PC-9 (cell line): ENCODE measurements around the gene DNAJC22. TPM values are rescaled to one million over a fixed set of nuclear protein-coding genes. Genes with fewer than 3 reads are reported as not detected.
A peak's percentile ranks its signal among the peaks of the same experiment; 100 is the strongest.
"Not testable (repeated sequence)": the region's sequence is repeated elsewhere in the genome, so short reads cannot be mapped to it uniquely, and the experiment has no call there.

ENCODE experiments used
- BruUV-seq: library from RNA; stranded (reverse); fragments of 400-500 nt; replicated peaks from 2 replicates; lab custom pipeline; 2021; lab: Mats Ljungman, UMichigan
- CTCF ChIA-PET: fragments of 300-600 bp; sonication (Branson Sonifier 250); formaldehyde crosslinking; loops from one replicate; lab custom pipeline; 2022; ENCODE audit warnings: antibody characterized with exemption; lab: Charles Lee
- POLR2A ChIA-PET: fragments of 300-600 bp; sonication (Branson Sonifier 250); formaldehyde crosslinking; loops from one replicate; lab custom pipeline; 2022; ENCODE audit warnings: antibody characterized with exemption; ENCODE audit not compliant: unreplicated experiment; lab: Charles Lee
- DNase-seq, 2 experiments: peaks; one replicate each; pipeline versions ENCODE4 v3.0.0 to v3.0.0-alpha.2; 2015 to 2022; ENCODE audit warnings: mixed read lengths in 1 of 2
- H2AFZ ChIP-seq: fragments of 200-600 bp; sonication (generic); 2 replicates; pipeline ENCODE4 v1.8.1; 2017; ENCODE audit warnings: antibody characterized with exemption
- H3F3A ChIP-seq: fragments of 200-600 bp; sonication (generic); 2 replicates; pipeline ENCODE4 v1.8.1; 2017; ENCODE audit warnings: antibody characterized with exemption, mild to moderate bottlenecking, low read depth; ENCODE audit not compliant: insufficient read depth
- H3K27ac ChIP-seq: fragments of 200-600 bp; sonication (generic); 2 replicates; pipeline ENCODE4 v1.6.1; 2016; ENCODE audit warnings: mixed run types
- H3K27me3 ChIP-seq: fragments of 200-600 bp; sonication (generic); 2 replicates; pipeline ENCODE4 v1.6.1; 2016; ENCODE audit warnings: low read depth, mixed run types; ENCODE audit not compliant: insufficient read depth
- H3K36me3 ChIP-seq: fragments of 200-600 bp; sonication (generic); 2 replicates; pipeline ENCODE4 v1.6.1; 2016; ENCODE audit warnings: low read depth, mixed run types
- H3K4me1 ChIP-seq: fragments of 200-600 bp; sonication (generic); replicated peaks from 2 replicates; pipeline ENCODE4 v1.6.1; 2016; ENCODE audit warnings: mixed run types; ENCODE audit not compliant: insufficient read depth
- H3K4me2 ChIP-seq: fragments of 200-600 bp; sonication (generic); 2 replicates; pipeline ENCODE4 v1.6.1; 2017; ENCODE audit warnings: mixed run types
- H3K4me3 ChIP-seq: fragments of 200-600 bp; sonication (generic); 2 replicates; pipeline ENCODE4 v1.6.1; 2016; ENCODE audit warnings: mixed run types
- H3K79me2 ChIP-seq: fragments of 200-600 bp; sonication (generic); 2 replicates; pipeline ENCODE4 v1.6.1; 2017; ENCODE audit warnings: low read depth, mixed run types
- H3K9me2 ChIP-seq: fragments of 200-600 bp; sonication (generic); 2 replicates; pipeline ENCODE4 v1.8.1; 2017; ENCODE audit warnings: mild to moderate bottlenecking; ENCODE audit not compliant: insufficient read depth
- H3K9me3 ChIP-seq: fragments of 200-600 bp; sonication (generic); 2 replicates; pipeline ENCODE4 v1.8.1; 2016; ENCODE audit warnings: low read depth; ENCODE audit not compliant: insufficient read depth
- H4K20me1 ChIP-seq: fragments of 200-600 bp; sonication (generic); 2 replicates; pipeline ENCODE4 v1.8.1; 2017; ENCODE audit not compliant: insufficient read depth
- CTCF ChIP-seq: fragments of 200-600 bp; sonication (generic); conservative IDR thresholded peaks from 2 replicates; pipeline ENCODE4 v1.6.1; 2017; ENCODE audit warnings: mixed run types, antibody characterized with exemption, mild to moderate bottlenecking, moderate library complexity
- EZH2 ChIP-seq: fragments of 200-600 bp; sonication (generic); IDR thresholded peaks from 2 replicates; pipeline ENCODE4 v1.8.0; 2017; ENCODE audit warnings: antibody characterized with exemption, low read depth
- intact Hi-C: fragments of 100-400 bp; cut with micrococcal nuclease; formaldehyde crosslinking; loops from one replicate; pipeline ENCODE4 v1.10.0; 2022; ENCODE audit not compliant: unreplicated experiment
- total RNA-seq: library from RNA; stranded (reverse); gene quantifications from 2 replicates; pipeline ENCODE4 v1.2.3, GENCODE V29; 2021

DNAJC22 gene
- total RNA-seq, 1 experiment from 2014 or later = 3.7 TPM

DNA sequence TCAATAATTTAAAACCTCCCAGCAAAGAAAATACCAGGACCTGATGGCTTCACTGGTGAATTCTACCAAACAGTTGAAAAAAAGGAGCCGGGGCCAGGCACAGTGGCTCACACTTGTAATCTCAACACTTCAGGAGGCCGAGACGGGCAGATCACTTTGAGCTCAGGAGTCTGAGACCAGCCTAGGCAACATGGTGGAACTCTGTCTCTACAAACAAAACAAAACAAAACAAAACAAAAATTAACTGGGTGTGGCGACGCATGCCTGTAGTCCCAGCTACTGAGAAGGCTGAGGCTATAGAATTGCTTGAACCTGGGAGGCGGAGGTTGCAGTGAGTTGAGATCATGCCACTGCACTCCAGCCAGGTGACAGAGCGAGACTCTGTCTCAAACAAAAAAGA, 37.3 kb upstream of the DNAJC22 start:
- ChIA-PET POLR2A (interaction anchor here (0.6 kb wide), 1 partner anchor 9 kb away, joined by 3 read pairs; no protein-coding TSS in a partner anchor), CTCF (no interaction called here)
- no peak overlapping the region for H2AFZ ChIP-seq
- no peak overlapping the region for H3K27ac ChIP-seq
- no peak for DNase-seq
- no peaks in the 10 kb centered on the region for H3F3A ChIP-seq
- H3K36me3 ChIP-seq = no peaks in the 10 kb centered on the region
- intact Hi-C loops = no loop called here
- H3K9me2 ChIP-seq = no peaks in the 10 kb centered on the region
- H3K9me3 ChIP-seq = no peaks in the 10 kb centered on the region
- no peak overlapping the region for H3K4me2 ChIP-seq
- TF ChIP-seq EZH2 (no peak), CTCF (no peak)
- no peaks in the 10 kb centered on the region for H3K4me1 ChIP-seq
- H4K20me1 ChIP-seq = no peaks in the 10 kb centered on the region
- H3K4me3 ChIP-seq = no peak overlapping the region
- H3K27me3 ChIP-seq = no peaks in the 10 kb centered on the region
- no peaks in the 10 kb centered on the region for H3K79me2 ChIP-seq
- BruUV-seq = no TSS peak

DNA sequence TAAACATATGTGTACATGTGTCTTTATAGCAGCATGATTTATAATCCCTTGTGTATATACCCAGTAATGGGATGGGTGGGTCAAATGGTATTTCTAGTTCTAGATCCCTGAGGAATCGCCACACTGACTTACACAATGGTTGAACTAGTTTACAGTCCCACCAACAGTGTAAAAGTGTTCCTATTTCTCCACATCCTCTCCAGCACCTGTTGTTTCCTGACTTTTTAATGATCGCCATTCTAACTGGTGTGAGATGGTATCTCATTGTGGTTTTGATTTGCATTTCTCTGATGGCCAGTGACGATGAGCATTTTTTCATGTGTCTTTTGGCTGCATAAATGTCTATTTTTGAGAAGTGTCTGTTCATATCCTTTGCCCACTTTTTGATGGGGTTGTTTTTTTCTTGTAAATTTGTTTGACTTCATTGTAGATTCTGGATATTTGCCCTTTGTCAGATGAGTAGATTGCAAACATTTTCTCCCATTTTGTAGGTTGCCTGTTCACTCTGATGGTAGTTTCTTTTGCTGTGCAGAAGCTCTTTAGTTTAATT, 36.2 kb upstream of the DNAJC22 start:
- H3K79me2 ChIP-seq, BruUV-seq, H3K27ac ChIP-seq, H3K9me2 ChIP-seq, H3K4me1 ChIP-seq, intact Hi-C loops, H3K9me3 ChIP-seq, H3K4me3 ChIP-seq, H3F3A ChIP-seq, H3K27me3 ChIP-seq, POLR2A ChIA-PET, H4K20me1 ChIP-seq, H3K36me3 ChIP-seq, DNase-seq, CTCF ChIA-PET, H3K4me2 ChIP-seq, H2AFZ ChIP-seq: not testable (repeated sequence)

DNA sequence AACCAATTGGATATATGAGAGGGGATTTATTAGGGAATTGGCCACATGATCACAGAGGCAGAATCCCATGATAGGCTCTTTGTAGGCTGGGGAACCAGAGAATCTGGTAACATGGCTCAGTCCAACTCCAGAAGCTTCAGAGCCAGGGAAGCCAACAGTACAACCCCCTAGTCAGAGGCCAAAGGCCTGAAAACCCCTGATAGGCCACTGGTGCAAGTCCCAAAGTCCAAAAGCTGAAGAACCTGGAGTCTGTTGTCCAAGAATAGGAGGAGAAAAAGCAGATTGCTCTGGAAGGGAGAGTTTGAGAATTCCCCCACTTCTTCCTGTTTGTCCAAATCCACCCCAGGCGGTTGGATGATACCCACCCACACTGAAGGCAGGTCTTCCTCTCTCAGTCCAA, 31.9 kb upstream of the DNAJC22 start:
- Histone ChIP-seq H3K4me3 (no peak overlapping the region), H2AFZ (no peak overlapping the region), H3K36me3 (no peaks in the 10 kb centered on the region), H3K9me2 (no peaks in the 10 kb centered on the region), H3K9me3 (no peaks in the 10 kb centered on the region), H3K27me3 (no peaks in the 10 kb centered on the region), H3F3A (peaks cover 7% of the 10 kb centered on the region; the same call in 1 of the 2 replicates), H3K4me1 (peaks cover 11% of the 10 kb centered on the region), H3K27ac (peak overlapping the region; percentile 82), H4K20me1 (no peaks in the 10 kb centered on the region), H3K79me2 (no peaks in the 10 kb centered on the region), H3K4me2 (no peak overlapping the region)
- intact Hi-C loops = no loop called here
- BruUV-seq = no TSS peak
- ChIA-PET POLR2A (no interaction called here), CTCF (no interaction called here)
- no peak for DNase-seq
- TF ChIP-seq EZH2 (no peak), CTCF (no peak)

DNA sequence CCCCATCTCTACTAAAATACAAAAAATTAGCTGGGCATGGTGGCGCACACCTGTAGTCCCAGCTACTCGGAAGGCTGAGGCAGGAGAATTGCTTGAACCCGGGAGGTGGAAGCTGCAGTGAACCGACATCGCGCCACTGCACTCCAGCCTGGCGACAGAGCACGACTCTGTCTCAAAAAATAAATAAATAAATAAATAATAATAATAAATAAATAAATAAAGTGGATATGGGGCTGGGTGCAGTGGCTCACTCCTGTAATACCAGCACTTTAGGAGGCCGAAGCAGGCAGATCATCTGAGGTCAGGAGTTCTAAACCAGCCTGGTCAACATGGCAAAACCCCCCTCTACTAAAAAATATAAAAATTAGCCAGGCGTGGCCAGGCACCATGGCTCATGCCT, 29.6 kb upstream of the DNAJC22 start:
- H3K27me3 ChIP-seq, H3F3A ChIP-seq, BruUV-seq, H3K9me2 ChIP-seq, H3K4me3 ChIP-seq, intact Hi-C loops, H3K27ac ChIP-seq, DNase-seq, H3K4me2 ChIP-seq, H2AFZ ChIP-seq, CTCF ChIA-PET, H3K36me3 ChIP-seq, POLR2A ChIA-PET, H4K20me1 ChIP-seq, H3K79me2 ChIP-seq, H3K9me3 ChIP-seq: not testable (repeated sequence)
- H3K4me1 ChIP-seq = peaks cover 11% of the 10 kb centered on the region

DNA sequence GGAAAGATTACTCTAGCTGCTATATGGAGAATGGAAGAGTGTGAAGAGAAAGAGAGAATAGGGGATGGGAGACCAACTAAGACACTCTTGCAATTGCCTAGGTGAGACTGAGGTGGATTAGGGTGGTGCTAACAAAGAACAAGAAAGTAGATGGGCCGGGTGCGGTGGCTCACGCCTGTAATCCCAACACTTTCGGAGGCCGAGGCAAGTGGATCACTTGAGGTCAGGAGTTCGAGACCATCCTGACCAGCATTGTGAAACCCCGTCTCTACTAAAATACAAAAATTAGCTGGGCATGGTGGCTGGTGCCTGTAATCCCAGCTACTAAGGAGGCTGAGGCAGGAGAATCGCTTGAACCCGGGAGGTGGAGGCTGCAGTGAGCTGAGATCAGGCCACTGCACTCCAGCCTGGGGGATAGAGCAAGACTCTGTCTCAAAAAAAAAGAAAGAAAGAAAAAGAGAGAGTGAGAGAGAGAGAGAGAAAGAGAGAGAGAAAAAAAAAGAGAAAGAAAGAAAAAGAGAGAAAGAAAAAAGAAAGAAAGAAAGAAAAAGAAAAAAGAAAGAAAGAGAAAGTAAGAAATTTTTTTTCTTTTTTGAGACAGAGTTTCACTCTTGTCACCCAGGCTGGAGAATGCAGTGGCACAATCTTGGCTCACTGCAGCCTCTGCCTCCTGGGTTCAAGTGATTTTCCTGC, 26.1 kb upstream of the DNAJC22 start:
- CTCF ChIA-PET, H3K36me3 ChIP-seq, intact Hi-C loops, H3K9me2 ChIP-seq, BruUV-seq, H3F3A ChIP-seq, H3K27me3 ChIP-seq, DNase-seq, H2AFZ ChIP-seq, H3K27ac ChIP-seq, H3K4me3 ChIP-seq, H3K9me3 ChIP-seq, H3K4me2 ChIP-seq, H4K20me1 ChIP-seq: not testable (repeated sequence)
- POLR2A ChIA-PET = interaction anchor here (0.6 kb wide), 1 partner anchor 57 kb away, joined by 13 read pairs; no protein-coding TSS in a partner anchor
- H3K79me2 ChIP-seq = peaks cover 12% of the 10 kb centered on the region
- peaks cover 15% of the 10 kb centered on the region; the same call in 1 of the 2 replicates for H3K4me1 ChIP-seq
